SK-N-MC (cell line): ENCODE measurements around the gene CD83.

ENCODE experiments used
- EZH2 ChIP-seq: fragments of 200-600 bp; sonication (generic); IDR thresholded peaks from one replicate; pipeline ENCODE4 v1.6.1; 2017; ENCODE audit warnings: antibody characterized with exemption
- FOXP2 ChIP-seq: optimal IDR thresholded peaks from 2 replicates; pipeline ENCODE3; 2011; ENCODE audit warnings: mild to moderate bottlenecking, moderate library complexity; ENCODE audit not compliant: insufficient read depth; ENCODE audit errors: extremely low read length, control extremely low read depth
- POLR2AphosphoS5 ChIP-seq: IDR thresholded peaks from 2 replicates; pipeline ENCODE4 v1.6.1; 2012; ENCODE audit warnings: mild to moderate bottlenecking, low read depth, low read length, borderline replicate concordance

DNA sequence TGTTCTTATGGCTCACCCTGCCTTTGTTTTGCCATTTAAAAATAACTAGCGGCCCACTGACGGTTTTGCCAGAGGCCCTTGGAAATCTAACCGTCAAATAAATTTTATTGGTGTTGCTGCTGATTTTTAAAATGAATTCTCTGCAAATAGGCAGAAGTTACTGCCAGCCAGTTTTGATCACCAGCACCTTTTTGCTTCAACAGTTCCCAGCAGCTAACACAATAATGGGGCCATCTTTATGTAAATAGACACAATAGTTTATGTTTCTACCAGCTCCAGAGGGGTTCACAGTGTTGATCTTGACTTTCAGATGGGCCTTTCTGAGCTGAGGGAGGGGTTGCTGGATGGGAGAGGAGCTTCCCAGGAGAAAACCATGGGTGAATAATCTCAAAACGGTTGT lies 11.2 kb downstream of the CD83 start:
- no peak for TF ChIP-seq EZH2
- no peak for TF ChIP-seq POLR2AphosphoS5
- no peak for TF ChIP-seq FOXP2
